ENCODE data around the gene HSF2. TPM values are rescaled to one million over a fixed set of nuclear protein-coding genes. Genes with fewer than 3 reads are reported as not detected.

The HSF2 gene, protein sequence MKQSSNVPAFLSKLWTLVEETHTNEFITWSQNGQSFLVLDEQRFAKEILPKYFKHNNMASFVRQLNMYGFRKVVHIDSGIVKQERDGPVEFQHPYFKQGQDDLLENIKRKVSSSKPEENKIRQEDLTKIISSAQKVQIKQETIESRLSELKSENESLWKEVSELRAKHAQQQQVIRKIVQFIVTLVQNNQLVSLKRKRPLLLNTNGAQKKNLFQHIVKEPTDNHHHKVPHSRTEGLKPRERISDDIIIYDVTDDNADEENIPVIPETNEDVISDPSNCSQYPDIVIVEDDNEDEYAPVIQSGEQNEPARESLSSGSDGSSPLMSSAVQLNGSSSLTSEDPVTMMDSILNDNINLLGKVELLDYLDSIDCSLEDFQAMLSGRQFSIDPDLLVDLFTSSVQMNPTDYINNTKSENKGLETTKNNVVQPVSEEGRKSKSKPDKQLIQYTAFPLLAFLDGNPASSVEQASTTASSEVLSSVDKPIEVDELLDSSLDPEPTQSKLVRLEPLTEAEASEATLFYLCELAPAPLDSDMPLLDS
- total RNA-seq: 1 to 10 TPM; 2.6 to 4.7 (median 3.3) TPM
- long read RNA-seq, partial matches to known transcripts: 1 of 3 reads
- long read RNA-seq, other reads (novel, unspliced or antisense): 0 of 3 reads

GRCh38 chr6:122399348-122400120, at the start of gene HSF2:
Gene HSF2, plus strand, starts transcription at chr6:122399652. Its CDS starts 86 bp downstream, at chr6:122399738.
- H3K4me1 ChIP-seq: peaks cover 0 to 13% (median 0%) of the 10 kb centered on the region in 4 donors
- DNase-seq (peak; percentile 96 to 98 (median 97)), ATAC-seq (peak; percentile 99 to 100 (median 100))
- H3K9me3 ChIP-seq: no peaks in the 10 kb centered on the region
- H3K36me3 ChIP-seq: no peaks in the 10 kb centered on the region
- TF ChIP-seq POLR2A (IDR thresholded peaks at IDR 0.05): no peak
- TF ChIP-seq, protein P1, sequence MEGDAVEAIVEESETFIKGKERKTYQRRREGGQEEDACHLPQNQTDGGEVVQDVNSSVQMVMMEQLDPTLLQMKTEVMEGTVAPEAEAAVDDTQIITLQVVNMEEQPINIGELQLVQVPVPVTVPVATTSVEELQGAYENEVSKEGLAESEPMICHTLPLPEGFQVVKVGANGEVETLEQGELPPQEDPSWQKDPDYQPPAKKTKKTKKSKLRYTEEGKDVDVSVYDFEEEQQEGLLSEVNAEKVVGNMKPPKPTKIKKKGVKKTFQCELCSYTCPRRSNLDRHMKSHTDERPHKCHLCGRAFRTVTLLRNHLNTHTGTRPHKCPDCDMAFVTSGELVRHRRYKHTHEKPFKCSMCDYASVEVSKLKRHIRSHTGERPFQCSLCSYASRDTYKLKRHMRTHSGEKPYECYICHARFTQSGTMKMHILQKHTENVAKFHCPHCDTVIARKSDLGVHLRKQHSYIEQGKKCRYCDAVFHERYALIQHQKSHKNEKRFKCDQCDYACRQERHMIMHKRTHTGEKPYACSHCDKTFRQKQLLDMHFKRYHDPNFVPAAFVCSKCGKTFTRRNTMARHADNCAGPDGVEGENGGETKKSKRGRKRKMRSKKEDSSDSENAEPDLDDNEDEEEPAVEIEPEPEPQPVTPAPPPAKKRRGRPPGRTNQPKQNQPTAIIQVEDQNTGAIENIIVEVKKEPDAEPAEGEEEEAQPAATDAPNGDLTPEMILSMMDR (IDR thresholded peaks at IDR 0.05): peak in 3 of 4 donors; percentile 36 to 45 (median 44)
- peak within 1 kb of the TSS; percentile 34 to 78 (median 68) for H3K27ac ChIP-seq
- WGBS (ENCODE audit: insufficient coverage, low coverage, low lambda C conversion rate, missing lambda C conversion rate): 7% methylated on average over 5 of the region's 82 CpGs
- intact Hi-C loops (cut with DNase I): no loop called here
- H3K27me3 ChIP-seq: no peaks in the 10 kb centered on the region
- H3K4me3 ChIP-seq: peak within 1 kb of the TSS; percentile 95 to 98 (median 96)

GRCh38 chr6:122352981-122353664, 46.3 kb upstream of the HSF2 start:
- intact Hi-C loops (cut with DNase I): no loop called here
- TF ChIP-seq POLR2A (IDR thresholded peaks at IDR 0.05): no peak
- TF ChIP-seq, protein P1 (IDR thresholded peaks at IDR 0.05): no peak
- Histone ChIP-seq H3K36me3 (no peaks in the 10 kb centered on the region), H3K9me3 (no peaks in the 10 kb centered on the region), H3K27ac (no peak overlapping the region), H3K4me3 (no peak overlapping the region), H3K4me1 (no peaks in the 10 kb centered on the region), H3K27me3 (no peaks in the 10 kb centered on the region)
- DNase-seq (no peak), ATAC-seq (no peak)

GRCh38 chr6:122360809-122361208, 38.6 kb upstream of the HSF2 start:
- no peak for ATAC-seq
- H3K4me1 ChIP-seq: no peaks in the 10 kb centered on the region
- no peaks in the 10 kb centered on the region for H3K9me3 ChIP-seq
- intact Hi-C loops (cut with DNase I): no loop called here
- H3K36me3 ChIP-seq: no peaks in the 10 kb centered on the region
- H3K4me3 ChIP-seq: no peak overlapping the region
- no peak overlapping the region for H3K27ac ChIP-seq
- 84% methylated on average over 9 of the region's 11 CpGs for WGBS (ENCODE audit: insufficient coverage, low coverage, low lambda C conversion rate, missing lambda C conversion rate)
- TF ChIP-seq POLR2A (IDR thresholded peaks at IDR 0.05): no peak
- TF ChIP-seq, protein P1 (IDR thresholded peaks at IDR 0.05): no peak
- H3K27me3 ChIP-seq: no peaks in the 10 kb centered on the region
- no peak for DNase-seq

- Histone ChIP-seq H3K27ac (no peak overlapping the region), H3K4me3 (no peak overlapping the region), H3K4me1 (no peaks in the 10 kb centered on the region), H3K36me3 (no peaks in the 10 kb centered on the region), H3K27me3 (no peaks in the 10 kb centered on the region), H3K9me3 (no peaks in the 10 kb centered on the region)
- 61% methylated on average over 4 of the region's 15 CpGs for WGBS (ENCODE audit: insufficient coverage, low coverage, low lambda C conversion rate, missing lambda C conversion rate)
- DNase-seq (no peak), ATAC-seq (no peak)
- intact Hi-C loops (cut with DNase I): no loop called here
- no peak for TF ChIP-seq POLR2A (IDR thresholded peaks at IDR 0.05)
- TF ChIP-seq, protein P1 (IDR thresholded peaks at IDR 0.05): no peak
These were observed 38.0 kb upstream of the HSF2 start for GRCh38 chr6:122361314-122361979.
